Liver (tissue), 9 donors: ENCODE measurements around the gene DMAC2. TPM values are rescaled to one million over a fixed set of nuclear protein-coding genes. Genes with fewer than 3 reads are reported as not detected.

ENCODE experiments used
- DNase-seq: peaks from one replicate; pipeline ENCODE4 v3.0.0-alpha.2; 2017; ENCODE audit warnings: low spot score
- H3K27ac ChIP-seq, 2 donors: one replicate each; pipeline ENCODE4 v1.7.0; 2013; ENCODE audit warnings: inconsistent platforms in 2 of 2, low read length in 2 of 2, control low read depth in 1 of 2, low read depth in 1 of 2, mild to moderate bottlenecking in 1 of 2
- H3K27me3 ChIP-seq, 4 donors: one replicate each; pipeline versions ENCODE4 v1.6.1 to v1.7.0; 2013; ENCODE audit warnings: low read length in 3 of 4, inconsistent platforms in 1 of 4, mild to moderate bottlenecking in 1 of 4, moderate library complexity in 1 of 4; ENCODE audit not compliant: control insufficient read depth in 4 of 4, insufficient read depth in 4 of 4
- H3K36me3 ChIP-seq, 4 donors: one replicate each; pipeline versions ENCODE4 v1.6.1 to v1.7.0; 2013; ENCODE audit warnings: low read length in 3 of 4, mild to moderate bottlenecking in 3 of 4, low read depth in 1 of 4, moderate library complexity in 1 of 4; ENCODE audit not compliant: control insufficient read depth in 4 of 4, insufficient read depth in 3 of 4
- H3K4me1 ChIP-seq, 4 donors: one replicate each; pipeline versions ENCODE4 v1.6.1 to v1.7.0; 2013; ENCODE audit warnings: low read length in 3 of 4, mild to moderate bottlenecking in 3 of 4, moderate library complexity in 1 of 4; ENCODE audit not compliant: control insufficient read depth in 4 of 4, insufficient read depth in 4 of 4
- H3K4me3 ChIP-seq, 3 donors: one replicate each; pipeline versions ENCODE4 v1.6.1 to v1.7.0; 2013; ENCODE audit warnings: low read length in 3 of 3, control low read depth in 1 of 3, low read depth in 1 of 3, mild to moderate bottlenecking in 1 of 3
- H3K9ac ChIP-seq, 2 donors: one replicate each; pipeline ENCODE4 v1.7.0; 2013; ENCODE audit warnings: low read length in 2 of 2, mild to moderate bottlenecking in 2 of 2, moderate library complexity in 2 of 2, control low read depth in 1 of 2, low read depth in 1 of 2
- H3K9me3 ChIP-seq, 4 donors: one replicate each; pipeline versions ENCODE4 v1.6.1 to v1.7.0; 2013; ENCODE audit warnings: low read length in 3 of 4; ENCODE audit not compliant: control insufficient read depth in 4 of 4
- ATF3 ChIP-seq: IDR thresholded peaks from 2 replicates; pipeline ENCODE4 v1.6.1; 2016; ENCODE audit warnings: antibody characterized with exemption
- CTCF ChIP-seq: fragments of 150-350 bp; IDR thresholded peaks from 2 replicates; pipeline ENCODE4 v1.5.1; 2017; ENCODE audit warnings: improper control_type of control experiment, low read depth, low read length; ENCODE audit not compliant: missing input control
- EGR1 ChIP-seq, 2 donors: IDR thresholded peaks; 2 replicates each; pipeline ENCODE4 v1.6.1; 2016 to 2018; ENCODE audit warnings: antibody characterized with exemption in 2 of 2, low read depth in 2 of 2
- GABPA ChIP-seq, 2 donors: IDR thresholded peaks in 1 of 2; conservative IDR thresholded peaks in 1 of 2; 2 replicates each; pipeline ENCODE4 v1.6.1; 2016; ENCODE audit warnings: antibody characterized with exemption in 2 of 2, mild to moderate bottlenecking in 1 of 2, moderate library complexity in 1 of 2
- HNF4A ChIP-seq, 2 donors: conservative IDR thresholded peaks; 2 replicates each; pipeline ENCODE4 v1.6.1; 2016; ENCODE audit warnings: antibody characterized with exemption in 2 of 2, mild to moderate bottlenecking in 2 of 2
- NR2F2 ChIP-seq: IDR thresholded peaks from 2 replicates; pipeline ENCODE4 v1.6.1; 2016; ENCODE audit warnings: antibody characterized with exemption
- RAD21 ChIP-seq, 2 donors: IDR thresholded peaks; 2 replicates each; pipeline ENCODE4 v1.6.1; 2016; ENCODE audit warnings: antibody characterized with exemption in 2 of 2, mild to moderate bottlenecking in 2 of 2
- REST ChIP-seq: IDR thresholded peaks from 2 replicates; pipeline ENCODE4 v1.6.1; 2016; ENCODE audit warnings: antibody characterized with exemption, mild to moderate bottlenecking
- RXRA ChIP-seq, 2 donors: IDR thresholded peaks; 2 replicates each; pipeline ENCODE4 v1.6.1; 2017 to 2018; ENCODE audit warnings: antibody characterized with exemption in 2 of 2, mild to moderate bottlenecking in 1 of 2
- SP1 ChIP-seq: IDR thresholded peaks from 2 replicates; pipeline ENCODE4 v1.6.1; 2018; ENCODE audit warnings: antibody characterized with exemption, mild to moderate bottlenecking
- YY1 ChIP-seq: IDR thresholded peaks from 2 replicates; pipeline ENCODE4 v1.6.1; 2016; ENCODE audit warnings: antibody characterized with exemption, mild to moderate bottlenecking
- ZBTB33 ChIP-seq: IDR thresholded peaks from 2 replicates; pipeline ENCODE4 v1.6.1; 2016; ENCODE audit warnings: antibody characterized with exemption
- WGBS: extraction: QIAGEN DNeasy Blood & Tissue Kit; methylation state at CpG from one replicate; pipeline ENCODE4 v1.1.7; 2013; 5-methylcytosine and 5-hydroxymethylcytosine counted together
- polyA plus RNA-seq, 2 donors: library from polyadenylated mRNA; stranded (reverse) in 1 of 2; unstranded in 1 of 2; fragments of 200-250 nt in 1 of 2; fragments of >200 nt in 1 of 2; fragmentation: Nextera tagmentation in 1 of 2; extraction: Ambion mirVana in 1 of 2; gene quantifications; one replicate each; pipeline versions ENCODE4 v1.2.1 to v1.2.3, GENCODE V29; 2013 to 2015
- total RNA-seq, 2 donors: library from RNA; depleted of rRNA; stranded (reverse); fragments of >200 nt; gene quantifications; one replicate each; pipeline ENCODE4 v1.2.3, GENCODE V29; 2014
- donor health status: healthy.
- donor health status: healthy.
- donor health status: healthy.
- donor health status: healthy.
- donor health status: healthy.

DMAC2 gene
- total and polyA plus RNA-seq, 4 donors: 17.1 to 28.8 (median 24.2) TPM

GRCh38 chr19:41415154-41415571 lies 24.5 kb downstream of the DMAC2 start (continued):
- no peak for TF ChIP-seq ZBTB33
- no peak for TF ChIP-seq YY1
- no peak for TF ChIP-seq NR2F2
- no peak for TF ChIP-seq SP1
- TF ChIP-seq GABPA (IDR thresholded peaks at IDR 0.05 in 1 of 2, conservative IDR thresholded peaks at IDR 0.05 in 1 of 2): no peak

GRCh38 chr19:41414461-41414860 lies 25.3 kb downstream of the DMAC2 start:
- peaks cover under 1 to 8% (median 3%) of the 10 kb centered on the region in 4 donors for H3K4me1 ChIP-seq
- no peaks in the 10 kb centered on the region for H3K27me3 ChIP-seq
- no peak overlapping the region for H3K27ac ChIP-seq
- H3K4me3 ChIP-seq: no peak overlapping the region
- WGBS: 92% methylated on average over 9 of the region's 9 CpGs
- DNase-seq: no peak
- peaks cover 9 to 61% (median 33%) of the 10 kb centered on the region in 4 donors for H3K36me3 ChIP-seq
- TF ChIP-seq RAD21 (IDR thresholded peaks at IDR 0.05): no peak
- H3K9ac ChIP-seq: no peak overlapping the region
- H3K9me3 ChIP-seq: no peaks in the 10 kb centered on the region

- no peak overlapping the region for H3K4me3 ChIP-seq
- peaks cover 6 to 10% (median 8%) of the 10 kb centered on the region in 4 donors for H3K4me1 ChIP-seq
- H3K27me3 ChIP-seq: no peaks in the 10 kb centered on the region
- H3K9ac ChIP-seq: no peak overlapping the region
- no peak for DNase-seq
- no peaks in the 10 kb centered on the region for H3K9me3 ChIP-seq
- WGBS: 96% methylated on average over 10 of the region's 10 CpGs
- peaks cover 5 to 56% (median 29%) of the 10 kb centered on the region in 4 donors for H3K36me3 ChIP-seq
- no peak overlapping the region for H3K27ac ChIP-seq
- no peak for TF ChIP-seq GABPA (IDR thresholded peaks at IDR 0.05 in 1 of 2, conservative IDR thresholded peaks at IDR 0.05 in 1 of 2)
- no peak for TF ChIP-seq ATF3
- no peak for TF ChIP-seq REST
- no peak for TF ChIP-seq CTCF
- TF ChIP-seq YY1: no peak
- no peak for TF ChIP-seq RXRA (IDR thresholded peaks at IDR 0.05)
- no peak for TF ChIP-seq EGR1 (IDR thresholded peaks at IDR 0.05; ENCODE audit: low read depth in 2 of 2)
- no peak for TF ChIP-seq RAD21 (IDR thresholded peaks at IDR 0.05)
- no peak for TF ChIP-seq NR2F2
- TF ChIP-seq ZBTB33: no peak
- TF ChIP-seq HNF4A (conservative IDR thresholded peaks at IDR 0.05): no peak
- TF ChIP-seq SP1: no peak
Measured at GRCh38 chr19:41413947-41414346, 25.8 kb downstream of the DMAC2 start.
